ENCODE results near the gene BICRAL. TPM values are rescaled to one million over a fixed set of nuclear protein-coding genes. Genes with fewer than 3 reads are reported as not detected.
A peak's percentile ranks its signal among the peaks of the same experiment; 100 is the strongest.
"Not testable (repeated sequence)": the region's sequence is repeated elsewhere in the genome, so short reads cannot be mapped to it uniquely, and the experiment has no call there.

The BICRAL gene
- polyA plus RNA-seq, 1 donor = 10.9 TPM

DNA sequence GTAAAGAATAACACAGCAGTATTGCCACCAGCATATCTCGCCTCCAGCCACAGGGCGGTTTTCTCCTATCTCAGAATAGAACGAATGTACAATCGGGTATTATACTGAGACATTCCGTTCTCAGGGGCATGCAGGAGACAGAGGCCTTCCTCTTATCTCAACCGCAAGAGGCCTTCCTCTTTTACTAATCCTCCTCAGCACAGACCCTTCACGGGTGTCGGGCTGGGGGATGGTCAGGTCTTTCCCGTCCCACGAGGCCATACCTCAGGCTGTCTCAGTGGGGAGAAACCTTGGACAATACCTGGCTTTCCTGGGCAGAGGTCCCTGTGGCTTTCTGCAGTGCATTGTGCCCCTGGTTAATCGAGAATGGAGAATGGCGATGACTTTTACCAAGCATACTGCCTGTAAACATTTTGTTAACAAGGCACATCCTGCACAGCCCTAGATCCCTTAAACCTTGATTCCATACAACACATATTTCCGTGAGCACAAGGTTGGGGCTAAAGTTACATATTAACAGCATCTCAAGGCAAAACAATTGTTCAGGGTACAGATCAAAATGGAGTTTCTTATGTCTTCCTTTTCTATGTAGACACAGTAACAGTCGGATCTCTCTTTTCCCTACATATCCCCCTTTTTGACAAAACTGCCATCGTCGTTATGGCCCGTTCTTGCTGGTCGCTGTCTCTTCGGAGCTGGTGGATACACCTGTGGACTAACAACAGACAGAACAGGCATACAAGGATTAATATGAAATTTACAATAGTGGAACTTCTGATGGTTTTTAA, 112.4 kb downstream of the BICRAL start:
- DNase-seq (ENCODE audit: low read depth) = not testable (repeated sequence)

DNA sequence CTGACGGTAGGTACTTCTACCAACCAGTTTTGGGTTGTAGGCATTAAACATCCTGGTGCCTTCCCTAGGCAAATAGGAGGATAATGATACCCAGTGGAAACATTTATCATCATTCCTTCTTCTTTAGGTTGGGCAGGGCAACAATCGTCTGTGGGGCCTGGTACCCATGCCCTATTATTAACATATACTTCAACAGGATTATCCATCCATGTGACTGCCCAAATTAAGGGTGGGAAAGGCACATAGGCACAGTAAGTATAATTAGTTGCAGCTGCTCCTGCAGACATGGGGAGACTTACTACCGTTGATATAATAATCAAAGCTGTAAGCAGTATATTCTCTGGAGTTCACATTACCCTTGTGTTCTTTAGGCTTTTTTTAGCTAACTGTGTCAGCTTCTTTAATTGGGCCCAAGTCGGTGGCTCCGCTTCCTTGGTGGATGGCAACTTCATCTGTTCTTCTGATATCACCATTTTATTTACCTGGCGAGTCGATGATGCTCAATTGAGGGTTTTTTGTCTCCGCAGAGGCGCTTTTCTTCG, 114.4 kb downstream of the BICRAL start:
- no peak for DNase-seq (ENCODE audit: low read depth)

DNA sequence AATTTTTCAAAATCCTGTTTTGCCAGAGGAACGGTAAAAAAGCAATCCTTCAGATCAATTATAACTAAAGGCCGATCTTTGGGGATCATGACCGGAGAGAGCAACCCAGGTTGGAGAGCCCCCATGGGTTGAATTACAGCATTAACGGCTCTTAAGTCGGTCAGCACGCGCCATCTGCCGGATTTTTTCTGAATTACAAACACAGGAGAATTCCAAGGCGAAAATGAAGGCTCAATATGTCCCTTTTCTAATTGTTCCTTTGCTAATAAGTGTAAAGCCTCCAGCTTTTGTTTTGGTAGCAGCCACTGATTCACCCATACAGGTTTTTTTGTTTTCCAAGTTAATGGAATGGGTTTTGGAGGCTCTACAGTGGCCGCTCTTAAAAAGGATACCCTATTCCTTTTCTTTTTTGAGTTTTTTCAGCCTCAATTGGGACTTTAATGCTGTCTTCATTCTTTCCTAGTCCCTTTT, 117.1 kb downstream of the BICRAL start:
- no peak for DNase-seq (ENCODE audit: low read depth)

DNA sequence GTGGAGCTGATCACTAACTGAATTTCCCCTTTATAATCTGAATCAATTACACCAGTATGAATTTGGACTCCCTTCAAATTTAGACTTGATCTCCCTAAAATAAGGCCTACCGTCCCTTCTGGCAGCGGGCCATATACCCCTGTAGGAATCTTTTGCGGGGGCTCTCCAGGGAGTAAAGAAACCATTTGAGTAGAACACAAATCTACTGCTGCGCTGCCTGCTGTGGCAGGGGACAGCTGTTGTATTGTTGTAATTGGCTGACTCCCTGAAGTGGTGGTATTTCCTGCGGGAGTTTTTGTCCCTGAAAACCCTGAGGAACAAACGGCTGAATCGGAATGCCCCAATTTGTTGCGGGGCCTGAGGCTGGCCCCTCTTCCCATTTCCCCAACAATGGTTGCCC, 118.0 kb downstream of the BICRAL start:
- DNase-seq (ENCODE audit: low read depth) = no peak

DNA sequence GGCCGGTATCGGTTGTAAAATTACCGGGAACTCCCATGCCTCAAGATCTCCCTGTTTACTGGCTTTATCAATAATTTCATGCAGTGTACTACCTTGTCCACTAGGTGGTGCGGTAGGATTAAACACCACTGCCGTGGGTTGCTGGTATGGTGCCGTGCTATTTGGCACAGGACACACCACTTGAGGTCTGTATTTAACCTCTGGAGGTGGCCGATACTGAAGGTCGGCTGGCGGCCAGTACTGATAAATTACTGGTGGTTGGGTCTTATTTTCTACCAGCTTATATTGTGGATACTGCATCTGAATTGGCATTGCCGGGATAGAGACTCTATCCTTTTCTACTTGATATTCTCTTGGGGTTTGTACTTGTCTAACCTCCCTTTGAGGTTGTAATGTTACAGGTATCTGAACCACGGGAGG, 119.7 kb downstream of the BICRAL start:
- peak; percentile 63 for DNase-seq (ENCODE audit: low read depth)

DNA sequence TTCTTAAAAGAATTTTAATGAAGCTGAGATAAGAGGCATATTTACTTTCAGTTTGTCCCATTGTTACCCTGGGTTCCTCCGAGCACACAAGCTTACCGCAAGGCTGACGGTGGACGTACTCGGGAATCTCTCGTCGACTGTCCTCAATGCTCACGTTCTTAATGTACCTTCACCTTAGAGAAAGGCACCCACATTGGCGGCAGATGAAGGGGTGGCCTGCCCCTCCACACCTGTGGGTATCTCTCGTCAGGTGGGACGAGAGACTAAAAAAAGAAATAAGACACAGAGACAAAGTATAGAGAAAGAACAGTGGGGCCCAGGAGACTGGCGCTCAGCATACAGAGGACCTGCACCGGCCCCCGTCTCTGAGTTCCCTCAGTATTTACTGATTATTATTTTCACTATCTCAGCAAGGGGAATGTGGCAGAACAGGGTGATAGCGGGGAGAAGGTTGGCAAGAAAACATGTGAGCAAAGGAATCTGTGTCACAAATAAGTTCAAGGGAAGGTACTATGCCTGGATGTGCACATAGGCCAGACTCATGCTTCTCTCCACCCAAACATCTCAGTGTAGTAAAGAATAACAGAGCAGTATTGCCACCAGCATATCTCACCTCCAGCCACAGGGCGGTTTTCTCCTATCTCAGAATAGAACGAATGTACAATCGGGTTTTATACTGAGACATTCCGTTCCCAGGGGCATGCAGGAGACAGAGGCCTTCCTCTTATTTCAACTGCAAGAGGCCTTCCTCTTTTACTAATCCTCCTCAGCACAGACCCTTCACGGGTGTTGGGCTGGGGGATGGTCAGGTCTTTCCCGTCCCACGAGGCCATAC, 120.8 kb downstream of the BICRAL start:
- DNase-seq (ENCODE audit: low read depth) = not testable (repeated sequence)

DNA sequence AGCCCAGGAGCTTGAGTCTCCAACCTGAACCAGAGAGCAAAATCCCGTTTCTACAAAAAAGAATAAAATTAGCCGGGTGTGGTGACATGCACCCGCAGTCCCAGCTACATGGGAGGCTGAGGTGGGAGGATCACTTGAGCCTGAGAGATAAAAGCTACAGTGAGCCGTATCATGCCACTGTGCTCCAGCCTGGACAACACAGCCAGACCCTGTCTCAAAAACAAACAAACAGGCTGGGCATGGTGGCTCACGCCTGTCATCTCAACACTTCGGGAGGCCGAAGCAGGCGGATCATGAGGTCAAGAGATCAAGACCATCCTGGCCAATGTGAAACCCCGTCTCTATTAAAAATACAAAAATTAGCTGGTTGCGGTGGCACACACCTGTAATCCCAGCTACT, 122.6 kb downstream of the BICRAL start:
- DNase-seq (ENCODE audit: low read depth) = no peak

DNA sequence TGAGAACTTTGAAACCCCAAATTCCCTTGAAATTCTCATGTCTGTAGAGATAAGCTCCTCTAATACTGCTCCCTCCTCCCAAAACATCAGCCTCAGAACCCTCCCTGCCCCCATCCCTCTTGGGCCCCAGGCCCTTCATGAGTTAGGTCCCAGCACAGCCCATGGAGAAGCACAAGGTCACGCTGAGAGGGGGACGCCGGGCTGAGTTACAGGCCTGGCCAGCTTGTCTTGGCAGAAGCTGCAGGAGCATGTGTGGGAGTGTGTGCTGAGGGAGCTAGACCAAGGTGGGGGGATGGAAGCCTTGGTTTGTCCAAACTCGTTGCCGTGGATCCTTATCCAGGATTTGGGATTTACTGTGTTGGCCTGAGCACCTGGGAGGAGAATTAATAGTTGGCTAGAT, 125.5 kb downstream of the BICRAL start:
- DNase-seq (ENCODE audit: low read depth) = no peak

DNA sequence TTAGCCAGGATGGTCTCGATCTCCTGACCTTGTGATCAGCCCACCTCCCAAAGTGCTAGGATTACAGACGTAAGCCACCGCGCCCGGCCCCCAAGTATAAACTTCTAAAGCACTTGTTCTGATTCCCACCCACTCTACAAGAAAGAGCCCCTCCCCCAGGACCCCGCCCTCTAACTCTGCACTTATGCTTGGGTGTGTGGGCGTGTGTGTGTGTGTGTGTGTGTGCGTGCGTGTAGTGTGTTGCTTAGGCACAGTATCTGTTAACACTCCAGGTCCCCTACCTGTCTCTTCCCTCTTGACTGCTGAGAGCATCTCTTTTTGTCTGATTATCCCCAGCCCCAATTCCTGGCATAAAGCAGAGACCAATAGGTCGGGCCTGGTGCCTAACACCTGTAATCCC, 128.0 kb downstream of the BICRAL start:
- no peak for DNase-seq (ENCODE audit: low read depth)

DNA sequence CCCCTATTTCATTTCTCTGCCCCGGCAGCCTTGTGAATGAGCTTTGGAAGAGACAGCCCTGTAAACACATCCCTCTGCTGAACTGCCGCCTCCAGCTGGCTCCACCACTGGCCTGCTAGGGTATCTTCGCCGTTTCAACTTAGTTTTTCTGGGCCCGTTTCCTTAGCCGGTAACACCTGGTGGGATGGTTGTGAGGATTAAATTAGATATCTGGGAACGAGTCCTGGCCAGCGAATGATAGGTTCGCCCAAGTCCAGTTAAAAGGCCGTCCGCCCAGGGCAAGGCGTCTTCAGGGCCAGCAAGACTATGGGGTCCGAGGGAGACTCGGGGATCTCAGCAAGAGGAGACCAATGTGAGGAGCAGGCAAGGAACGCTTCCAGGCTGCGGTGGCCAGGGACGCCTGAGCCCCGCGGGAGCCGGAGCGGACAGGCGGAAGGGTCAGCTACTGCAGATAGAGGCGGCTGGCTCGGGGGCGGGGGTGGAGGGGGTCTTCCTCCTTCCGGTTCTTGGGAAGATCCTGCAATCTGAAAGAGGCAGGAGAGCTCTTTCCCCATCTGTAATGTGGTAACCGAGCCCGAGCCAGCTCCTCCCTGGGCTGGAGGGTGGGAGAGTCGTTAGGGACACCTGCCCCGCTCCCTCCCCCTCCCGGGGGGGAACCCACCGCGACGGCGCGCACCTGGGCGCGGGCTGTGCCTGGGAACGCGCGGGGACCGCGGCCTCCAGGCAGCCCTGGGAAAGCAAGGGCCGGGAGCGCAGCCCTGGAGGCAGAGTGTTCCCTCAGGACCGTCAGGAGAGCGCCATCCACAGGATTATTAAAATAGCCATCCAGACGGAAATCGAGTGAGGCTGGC, 129.5 kb downstream of the BICRAL start:
- no peak for DNase-seq (ENCODE audit: low read depth)

DNA sequence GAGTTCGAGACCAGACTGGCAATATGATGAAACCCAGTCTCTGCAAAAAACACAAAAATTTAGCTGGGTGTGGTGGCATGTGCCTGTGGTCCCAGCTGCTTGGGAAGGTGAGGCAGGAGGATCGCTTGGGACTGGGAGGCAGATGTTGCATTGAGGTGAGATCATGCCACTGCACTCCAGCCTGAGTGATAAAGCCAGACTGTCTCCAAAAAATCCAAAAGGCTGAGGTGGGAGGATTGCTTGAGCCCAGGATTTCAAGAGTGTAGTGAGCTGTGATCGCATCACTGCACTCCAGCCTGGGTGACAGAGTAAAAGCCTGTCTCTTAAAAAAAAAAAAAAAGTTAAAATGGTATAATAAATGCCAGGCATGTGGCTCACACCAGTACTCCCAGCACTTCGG, 132.7 kb downstream of the BICRAL start:
- no peak for DNase-seq (ENCODE audit: low read depth)

DNA sequence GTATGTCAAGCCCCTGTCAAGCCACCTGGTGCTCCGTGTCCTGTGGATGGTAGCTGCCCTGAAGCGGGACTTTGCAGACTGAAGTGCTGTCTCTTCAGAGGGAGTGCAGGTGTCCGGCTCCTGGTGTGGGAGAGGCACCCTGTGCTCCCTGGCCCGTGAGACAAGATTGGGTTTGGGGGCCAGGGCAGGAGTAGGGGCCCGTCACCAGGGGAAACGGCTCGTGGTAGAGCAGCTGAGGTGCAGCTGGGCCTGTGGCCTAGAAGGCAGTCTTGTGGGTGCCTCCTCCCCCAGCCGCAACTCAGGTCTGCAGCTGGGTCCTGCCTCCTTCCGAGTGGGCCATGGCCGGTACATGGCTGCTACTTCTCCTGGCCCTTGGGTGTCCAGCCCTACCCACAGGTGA, 133.9 kb downstream of the BICRAL start, which contains the start of gene PTCRA:
TSS of gene PTCRA (plus strand) at position 322 of the 400 bp plus-strand sequence. CDS start at position 339, 17 bp downstream.
- DNase-seq (ENCODE audit: low read depth) = no peak

DNA sequence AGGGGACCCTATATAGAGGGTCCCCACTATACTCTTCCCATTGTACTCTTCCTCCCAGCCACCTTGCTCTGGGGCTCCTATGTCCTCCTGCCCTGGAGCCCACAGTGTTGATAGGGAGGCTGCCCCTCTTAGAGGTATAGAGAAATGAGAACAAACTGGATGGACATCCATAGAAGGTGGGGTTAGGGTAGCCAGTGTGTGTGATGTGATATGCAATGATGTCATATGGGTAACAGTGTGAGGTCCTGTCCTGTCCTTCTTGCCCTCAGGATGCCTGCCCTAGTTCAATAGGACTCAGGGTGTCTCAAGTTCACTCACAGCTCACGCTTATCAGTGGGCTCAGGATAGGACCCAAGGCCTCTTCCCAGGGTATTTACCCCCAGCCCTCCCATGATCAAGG, 134.4 kb downstream of the BICRAL start:
- no peak for DNase-seq (ENCODE audit: low read depth)

Other genes with a start within 250 kb of the BICRAL start
- gene UBR2, start 218.0 kb upstream of the BICRAL start, polyA plus RNA-seq (ENCODE audit: insufficient read length) = 17.0 TPM
- 2.6 TPM for gene PRPH2, start 59.5 kb upstream of the BICRAL start, polyA plus RNA-seq (ENCODE audit: insufficient read length)
- gene TBCC, start 35.9 kb upstream of the BICRAL start, polyA plus RNA-seq (ENCODE audit: insufficient read length) = 12.3 TPM
- 78.8 TPM for gene RPL7L1, start 97.6 kb downstream of the BICRAL start, polyA plus RNA-seq (ENCODE audit: insufficient read length)
- not detected for gene PTCRA, start 134.0 kb downstream of the BICRAL start, polyA plus RNA-seq (ENCODE audit: insufficient read length)
- 23.6 TPM for gene CNPY3, start 147.4 kb downstream of the BICRAL start, polyA plus RNA-seq (ENCODE audit: insufficient read length)
- 0.65 TPM for gene GNMT, start 178.7 kb downstream of the BICRAL start, polyA plus RNA-seq (ENCODE audit: insufficient read length)
- gene PEX6, start 197.1 kb downstream of the BICRAL start, polyA plus RNA-seq (ENCODE audit: insufficient read length) = 15.0 TPM
- gene PPP2R5D, start 202.5 kb downstream of the BICRAL start, polyA plus RNA-seq (ENCODE audit: insufficient read length) = 39.0 TPM
- gene MEA1, start 231.9 kb downstream of the BICRAL start, polyA plus RNA-seq (ENCODE audit: insufficient read length) = 39.6 TPM
- gene KLHDC3, start 232.2 kb downstream of the BICRAL start, polyA plus RNA-seq (ENCODE audit: insufficient read length) = 227 TPM
- gene RRP36, start 239.6 kb downstream of the BICRAL start, polyA plus RNA-seq (ENCODE audit: insufficient read length) = 40.4 TPM